GM12878 (cell line): ENCODE results near the gene CCDC97. TPM values are rescaled to one million over a fixed set of nuclear protein-coding genes. Genes with fewer than 3 reads are reported as not detected.

Experiments used
- ATF3 ChIP-seq: IDR thresholded peaks from 2 replicates; pipeline ENCODE4 v1.6.1; 2011; ENCODE audit warnings: low read depth, mild to moderate bottlenecking, low read length, moderate library complexity, borderline replicate concordance; ENCODE audit errors: extremely low read depth
- ATF7 ChIP-seq: fragments of 450-650 bp; IDR thresholded peaks from 2 replicates; pipeline ENCODE4 v1.6.1; 2016; ENCODE audit warnings: low read depth, mild to moderate bottlenecking
- BHLHE40 ChIP-seq, 2 experiments: fragments of 450-650 bp in 1 of 2; IDR thresholded peaks; 2 replicates each; pipeline ENCODE4 v1.6.1; 2011 to 2017; ENCODE audit warnings: low read depth in 2 of 2, borderline replicate concordance in 1 of 2, improper control_type of control experiment in 1 of 2, low read length in 1 of 2, mild to moderate bottlenecking in 1 of 2
- CEBPZ ChIP-seq: fragments of 150-350 bp; IDR thresholded peaks from 2 replicates; pipeline ENCODE4 v1.6.1; 2016; ENCODE audit warnings: low read depth, low read length
- CHD1 ChIP-seq: IDR thresholded peaks from 2 replicates; pipeline ENCODE4 v1.6.1; 2012; ENCODE audit warnings: low read depth, low read length, improper control_type of control experiment
- CUX1 ChIP-seq: IDR thresholded peaks from 2 replicates; pipeline ENCODE4 v1.6.1; 2012; ENCODE audit warnings: improper control_type of control experiment, low read depth, low read length; ENCODE audit not compliant: insufficient replicate concordance
- EED ChIP-seq: sonication (generic); IDR thresholded peaks from 2 replicates; pipeline ENCODE4 v1.6.1; 2016; ENCODE audit warnings: antibody characterized with exemption, low read depth
- HDGF ChIP-seq: fragments of 450-650 bp; IDR thresholded peaks from 2 replicates; pipeline ENCODE4 v1.6.1; 2016; ENCODE audit warnings: antibody characterized with exemption
- NBN ChIP-seq: fragments of 450-650 bp; IDR thresholded peaks from 2 replicates; pipeline ENCODE4 v1.6.1; 2016
- NFYA ChIP-seq: IDR thresholded peaks from 2 replicates; pipeline ENCODE4 v1.6.1; 2011; ENCODE audit warnings: low read depth, mild to moderate bottlenecking, low read length, improper control_type of control experiment, borderline replicate concordance
- PAX8 ChIP-seq: fragments of 450-650 bp; IDR thresholded peaks from 2 replicates; pipeline ENCODE4 v1.6.1; 2017; ENCODE audit warnings: mild to moderate bottlenecking, moderate library complexity
- PML ChIP-seq: IDR thresholded peaks from 2 replicates; pipeline ENCODE4 v1.6.1; 2012; ENCODE audit warnings: low read length, inconsistent platforms
- RCOR1 ChIP-seq: conservative IDR thresholded peaks from 2 replicates; pipeline ENCODE4 v1.6.1; 2012; ENCODE audit warnings: low read depth, low read length, improper control_type of control experiment
- SMAD1 ChIP-seq: fragments of 450-650 bp; IDR thresholded peaks from 2 replicates; pipeline ENCODE4 v1.6.1; 2018; ENCODE audit warnings: mild to moderate bottlenecking, low read depth; ENCODE audit not compliant: partially characterized antibody
- SMC3 ChIP-seq: IDR thresholded peaks from 2 replicates; pipeline ENCODE4 v1.6.1; 2011; ENCODE audit warnings: low read length, improper control_type of control experiment, borderline replicate concordance
- SP1 ChIP-seq: IDR thresholded peaks from one replicate; pipeline ENCODE4 v1.6.1; 2011; ENCODE audit warnings: low read depth, low read length
- SREBF2 ChIP-seq: IDR thresholded peaks from 2 replicates; pipeline ENCODE4 v1.6.1; 2012; ENCODE audit warnings: mild to moderate bottlenecking, low read length
- TARDBP ChIP-seq: IDR thresholded peaks from 2 replicates; pipeline ENCODE4 v1.6.1; 2016; ENCODE audit warnings: borderline replicate concordance
- polyA plus RNA-seq, 11 experiments: library from polyadenylated mRNA; depleted of rRNA in 4 of 11; unstranded in 6 of 11; stranded (reverse) in 5 of 11; fragments of >200 nt; fragmentation: Nextera tagmentation in 4 of 11; fragmentation: Illumina TruSeq in 1 of 11; extraction: Ambion mirVana in 4 of 11; extraction: Trizol in 1 of 11; gene quantifications; 1 replicate in 1 of 11; 2 replicates in 10 of 11; pipeline versions ENCODE4 v1.2.1 to v1.2.3, GENCODE V29; 2011 to 2016; ENCODE audit warnings: inconsistent platforms in 2 of 11, missing spikeins in 2 of 11, low read depth in 1 of 11
- total RNA-seq, 4 experiments: library from RNA; depleted of rRNA in 3 of 4; stranded (reverse); fragments of >200 nt in 3 of 4; fragmentation: Illumina TruSeq in 1 of 4; extraction: Trizol in 1 of 4; gene quantifications; 2 replicates each; pipeline versions ENCODE4 v1.2.1 to v1.2.3, GENCODE V29; 2013 to 2021
- TF ChIP-seq, protein P1 (sequence below): fragments of 450-650 bp; formaldehyde crosslinking; IDR thresholded peaks from 2 replicates; pipeline ENCODE4 v1.4.0; 2022; ENCODE audit warnings: mild to moderate bottlenecking, moderate library complexity

CCDC97 gene
- total and polyA plus RNA-seq, 10 of the 15 experiments (the other 5 are each of a cell fraction or from before 2014, with no cell fraction given), result 1.8 to 34.1 (median 18.8) TPM

GRCh38 chr19:41350735-41351338, 40.9 kb downstream of the CCDC97 start (continued):
- no peak for TF ChIP-seq SMAD1
- no peak for TF ChIP-seq CEBPZ
- TF ChIP-seq TARDBP, result no peak
- TF ChIP-seq SP1, result no peak
- no peak for TF ChIP-seq SREBF2
- TF ChIP-seq EED, result no peak; the same call in 1 of the 2 replicates
- TF ChIP-seq PAX8, result no peak
- no peak for TF ChIP-seq CUX1
- TF ChIP-seq PML, result no peak
- no peak for TF ChIP-seq ATF3
- TF ChIP-seq SMC3, result no peak
- no peak for TF ChIP-seq CHD1
- TF ChIP-seq NBN, result no peak
- TF ChIP-seq, protein P1, sequence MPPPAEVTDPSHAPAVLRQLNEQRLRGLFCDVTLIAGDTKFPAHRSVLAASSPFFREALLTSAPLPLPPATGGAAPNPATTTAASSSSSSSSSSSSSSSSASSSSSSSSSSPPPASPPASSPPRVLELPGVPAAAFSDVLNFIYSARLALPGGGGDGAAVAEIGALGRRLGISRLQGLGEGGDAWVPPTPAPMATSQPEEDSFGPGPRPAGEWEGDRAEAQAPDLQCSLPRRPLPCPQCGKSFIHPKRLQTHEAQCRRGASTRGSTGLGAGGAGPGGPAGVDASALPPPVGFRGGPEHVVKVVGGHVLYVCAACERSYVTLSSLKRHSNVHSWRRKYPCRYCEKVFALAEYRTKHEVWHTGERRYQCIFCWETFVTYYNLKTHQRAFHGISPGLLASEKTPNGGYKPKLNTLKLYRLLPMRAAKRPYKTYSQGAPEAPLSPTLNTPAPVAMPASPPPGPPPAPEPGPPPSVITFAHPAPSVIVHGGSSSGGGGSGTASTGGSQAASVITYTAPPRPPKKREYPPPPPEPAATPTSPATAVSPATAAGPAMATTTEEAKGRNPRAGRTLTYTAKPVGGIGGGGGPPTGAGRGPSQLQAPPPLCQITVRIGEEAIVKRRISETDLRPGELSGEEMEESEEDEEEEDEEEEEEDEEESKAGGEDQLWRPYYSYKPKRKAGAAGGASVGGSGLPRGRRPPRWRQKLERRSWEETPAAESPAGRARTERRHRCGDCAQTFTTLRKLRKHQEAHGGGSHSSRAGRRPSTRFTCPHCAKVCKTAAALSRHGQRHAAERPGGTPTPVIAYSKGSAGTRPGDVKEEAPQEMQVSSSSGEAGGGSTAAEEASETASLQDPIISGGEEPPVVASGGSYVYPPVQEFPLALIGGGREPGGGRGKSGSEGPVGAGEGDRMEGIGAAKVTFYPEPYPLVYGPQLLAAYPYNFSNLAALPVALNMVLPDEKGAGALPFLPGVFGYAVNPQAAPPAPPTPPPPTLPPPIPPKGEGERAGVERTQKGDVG (CRISPR knock-in tag), result no peak
- TF ChIP-seq NFYA, result no peak
- peak in 1 of 2 experiments; percentile 17; a peak in 1 of 4 replicates for TF ChIP-seq BHLHE40 (IDR thresholded peaks at IDR 0.05; ENCODE audit: borderline replicate concordance in 1 of 2, low read depth in 2 of 2, low read length in 1 of 2)
- no peak for TF ChIP-seq ATF7
- peak; percentile 80 for TF ChIP-seq HDGF
- TF ChIP-seq RCOR1, result no peak
